Ishikawa (cell line): Measurements from ENCODE around the gene CNPPD1.

Source experiments
- CEBPB ChIP-seq: IDR thresholded peaks from 2 replicates; pipeline ENCODE4 v1.6.1; 2012
- CREB1 ChIP-seq: IDR thresholded peaks from 2 replicates; pipeline ENCODE4 v1.6.1; 2012; ENCODE audit warnings: low read depth
- EGR1 ChIP-seq: IDR thresholded peaks from 2 replicates; pipeline ENCODE4 v1.6.1; 2012
- EP300 ChIP-seq: IDR thresholded peaks from 2 replicates; pipeline ENCODE4 v1.6.1; 2012; ENCODE audit warnings: borderline replicate concordance
- FOXM1 ChIP-seq: IDR thresholded peaks from 2 replicates; pipeline ENCODE4 v1.6.1; 2012; ENCODE audit warnings: low read depth, borderline replicate concordance
- MAX ChIP-seq: IDR thresholded peaks from 2 replicates; pipeline ENCODE4 v1.6.1; 2012
- NFIC ChIP-seq: IDR thresholded peaks from 2 replicates; pipeline ENCODE4 v1.6.1; 2012
- RAD21 ChIP-seq: IDR thresholded peaks from 2 replicates; pipeline ENCODE4 v1.6.1; 2012; ENCODE audit warnings: low read depth
- REST ChIP-seq: IDR thresholded peaks from 2 replicates; pipeline ENCODE4 v1.6.1; 2012; ENCODE audit warnings: low read depth, mild to moderate bottlenecking
- TAF1 ChIP-seq: IDR thresholded peaks from 2 replicates; pipeline ENCODE4 v1.6.1; 2012; ENCODE audit warnings: low read depth, mild to moderate bottlenecking
- TCF12 ChIP-seq: IDR thresholded peaks from 2 replicates; pipeline ENCODE4 v1.6.1; 2012; ENCODE audit warnings: low read depth
- TEAD4 ChIP-seq: IDR thresholded peaks from 2 replicates; pipeline ENCODE4 v1.6.1; 2012
- USF1 ChIP-seq: IDR thresholded peaks from 2 replicates; pipeline ENCODE4 v1.6.1; 2012
- YY1 ChIP-seq: IDR thresholded peaks from 2 replicates; pipeline ENCODE4 v1.6.1; 2012; ENCODE audit warnings: low read depth
- ZBTB7A ChIP-seq: IDR thresholded peaks from 2 replicates; pipeline ENCODE4 v1.6.1; 2012; ENCODE audit warnings: low read depth

Gene CNPPD1

GRCh38 chr2:219204425-219205164, 27.9 kb upstream of the CNPPD1 start:
- TF ChIP-seq EGR1 (no peak), CEBPB (no peak), TAF1 (no peak), YY1 (no peak)

GRCh38 chr2:219199470-219200211, 22.9 kb upstream of the CNPPD1 start:
- TF ChIP-seq CREB1: no peak
- no peak for TF ChIP-seq RAD21
- TF ChIP-seq MAX: no peak
- no peak for TF ChIP-seq EGR1
- no peak for TF ChIP-seq NFIC
- TF ChIP-seq FOXM1: no peak
- no peak for TF ChIP-seq YY1
- no peak for TF ChIP-seq TEAD4
- TF ChIP-seq CEBPB: no peak
- TF ChIP-seq TCF12: no peak
- TF ChIP-seq EP300: no peak
- no peak for TF ChIP-seq USF1
- no peak for TF ChIP-seq ZBTB7A
- no peak for TF ChIP-seq TAF1
- TF ChIP-seq REST: no peak

- no peak for TF ChIP-seq MAX
Observed at GRCh38 chr2:219198974-219199373, 22.2 kb upstream of the CNPPD1 start.

- TF ChIP-seq USF1 (no peak), MAX (no peak)
Observed at GRCh38 chr2:219197388-219197787, 20.7 kb upstream of the CNPPD1 start.

GRCh38 chr2:219186754-219187456, 10.2 kb upstream of the CNPPD1 start:
- no peak for TF ChIP-seq TAF1

GRCh38 chr2:219184121-219184520, 7.4 kb upstream of the CNPPD1 start:
- TF ChIP-seq TAF1 (no peak), EGR1 (no peak), ZBTB7A (no peak), TCF12 (no peak), TEAD4 (no peak), EP300 (no peak), CEBPB (no peak), MAX (no peak), FOXM1 (no peak), REST (no peak), NFIC (no peak), CREB1 (no peak), USF1 (no peak), RAD21 (no peak), YY1 (no peak)
